ENCODE data around the gene F7. TPM values are rescaled to one million over a fixed set of nuclear protein-coding genes. Genes with fewer than 3 reads are reported as not detected.

The F7 gene
- total RNA-seq, 1 experiment from 2014 or later, result 0.26 TPM

GRCh38 chr13:113080901-113081521, 24.6 kb upstream of the F7 start:
- no peaks in the 10 kb centered on the region for H3K4me1 Mint-ChIP-seq
- H3K36me3 Mint-ChIP-seq, result no peaks in the 10 kb centered on the region
- no peak for TF ChIP-seq NR2C2 (CRISPR knock-in tag; IDR thresholded peaks at IDR 0.05)
- TF ChIP-seq ZNF138 (CRISPR knock-in tag; conservative IDR thresholded peaks at IDR 0.05), result no peak
- no peak for TF ChIP-seq ETV6 (CRISPR knock-in tag; IDR thresholded peaks at IDR 0.05)
- TF ChIP-seq NFYB (CRISPR knock-in tag; conservative IDR thresholded peaks at IDR 0.05; ENCODE audit: low read depth), result no peak
- TF ChIP-seq TCF7 (CRISPR knock-in tag; IDR thresholded peaks at IDR 0.05; ENCODE audit: low read depth), result no peak
- TF ChIP-seq ZBTB21 (CRISPR knock-in tag; IDR thresholded peaks at IDR 0.05; ENCODE audit: borderline replicate concordance), result no peak
- TF ChIP-seq GABPB1 (CRISPR knock-in tag; IDR thresholded peaks at IDR 0.05), result no peak
- no peak for TF ChIP-seq GTF2I (CRISPR knock-in tag; conservative IDR thresholded peaks at IDR 0.05)
- no peak for TF ChIP-seq TEAD4 (CRISPR knock-in tag; IDR thresholded peaks at IDR 0.05)
- no peak for TF ChIP-seq ESRRA (CRISPR knock-in tag; IDR thresholded peaks at IDR 0.05; ENCODE audit: borderline replicate concordance)
- ATAC-seq, result no peak
- H3K27me3 Mint-ChIP-seq (ENCODE audit: low read depth), result no peaks in the 10 kb centered on the region
- ChIA-PET CTCF (interaction anchor here (1.4 to 1.5 kb wide), 2 partner anchors 9 to 46 kb away, joined by 3 to 4 read pairs; no protein-coding TSS in a partner anchor), POLR2A (no interaction called here)
- H3K9me3 Mint-ChIP-seq, result no peaks in the 10 kb centered on the region
- no peak overlapping the region for H3K27ac Mint-ChIP-seq
- DNase-seq (ENCODE audit: low spot score), result no peak
- no peak overlapping the region for H3K4me3 Mint-ChIP-seq

DNA sequence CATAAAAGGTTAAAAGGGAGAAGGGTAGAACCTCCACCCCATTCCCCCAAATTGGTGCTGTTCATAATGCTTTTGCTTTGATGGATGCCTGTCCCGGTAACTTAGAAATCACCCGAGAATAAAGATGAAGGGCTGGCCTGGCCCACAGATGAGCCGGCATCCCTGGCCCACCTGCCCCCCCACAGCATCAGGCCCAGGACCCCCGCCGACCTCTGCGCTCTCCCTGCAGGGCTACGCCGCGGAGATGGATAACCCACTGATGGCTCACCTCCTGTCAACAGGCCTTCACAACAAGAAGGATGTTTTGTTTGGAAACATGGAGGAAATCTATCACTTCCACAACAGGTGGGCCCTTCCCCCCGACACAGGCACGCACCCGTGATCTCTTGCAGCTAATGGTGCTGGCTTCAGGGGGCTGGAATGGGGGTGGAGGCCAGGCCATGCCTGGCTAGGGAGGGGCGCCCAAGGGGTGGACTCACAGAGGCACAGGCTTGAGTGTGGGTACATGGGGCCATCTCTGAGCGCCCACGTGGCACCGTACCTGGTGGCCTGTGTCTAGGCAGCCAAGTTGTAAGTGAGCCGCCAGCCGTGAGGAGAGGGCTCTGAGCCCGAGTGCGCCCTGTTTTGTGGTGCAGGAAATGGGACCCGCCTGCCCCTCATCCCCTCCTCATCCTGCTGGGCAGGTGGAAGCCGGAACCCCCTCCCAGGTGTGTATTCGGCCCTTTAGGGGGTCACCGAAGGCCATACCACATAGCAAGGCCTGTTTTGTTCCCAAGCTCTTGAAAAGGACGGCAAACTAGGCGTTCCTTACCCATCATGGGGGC, 23.2 kb upstream of the F7 start:
- DNase-seq (ENCODE audit: low spot score) (no peak), ATAC-seq (no peak)
- Mint-ChIP-seq H3K4me3 (no peak overlapping the region), H3K27me3 (ENCODE audit: low read depth) (no peaks in the 10 kb centered on the region), H3K27ac (no peak overlapping the region), H3K9me3 (no peaks in the 10 kb centered on the region), H3K4me1 (no peaks in the 10 kb centered on the region), H3K36me3 (peaks cover 4% of the 10 kb centered on the region; the same call in 1 of the 2 replicates)
- TF ChIP-seq, protein P1, sequence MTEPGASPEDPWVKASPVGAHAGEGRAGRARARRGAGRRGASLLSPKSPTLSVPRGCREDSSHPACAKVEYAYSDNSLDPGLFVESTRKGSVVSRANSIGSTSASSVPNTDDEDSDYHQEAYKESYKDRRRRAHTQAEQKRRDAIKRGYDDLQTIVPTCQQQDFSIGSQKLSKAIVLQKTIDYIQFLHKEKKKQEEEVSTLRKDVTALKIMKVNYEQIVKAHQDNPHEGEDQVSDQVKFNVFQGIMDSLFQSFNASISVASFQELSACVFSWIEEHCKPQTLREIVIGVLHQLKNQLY (CRISPR knock-in tag; IDR thresholded peaks at IDR 0.05), result no peak
- no peak for TF ChIP-seq ZNF232 (CRISPR knock-in tag; IDR thresholded peaks at IDR 0.05)
- TF ChIP-seq, protein P2, sequence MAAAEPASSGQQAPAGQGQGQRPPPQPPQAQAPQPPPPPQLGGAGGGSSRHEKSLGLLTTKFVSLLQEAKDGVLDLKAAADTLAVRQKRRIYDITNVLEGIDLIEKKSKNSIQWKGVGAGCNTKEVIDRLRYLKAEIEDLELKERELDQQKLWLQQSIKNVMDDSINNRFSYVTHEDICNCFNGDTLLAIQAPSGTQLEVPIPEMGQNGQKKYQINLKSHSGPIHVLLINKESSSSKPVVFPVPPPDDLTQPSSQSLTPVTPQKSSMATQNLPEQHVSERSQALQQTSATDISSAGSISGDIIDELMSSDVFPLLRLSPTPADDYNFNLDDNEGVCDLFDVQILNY (CRISPR knock-in tag; IDR thresholded peaks at IDR 0.05), result no peak
- no peak for TF ChIP-seq ZNF121 (CRISPR knock-in tag; IDR thresholded peaks at IDR 0.05)
- no peak for TF ChIP-seq ZNF263 (CRISPR knock-in tag; IDR thresholded peaks at IDR 0.05; ENCODE audit: low read depth)
- no peak for TF ChIP-seq SP1 (CRISPR knock-in tag; conservative IDR thresholded peaks at IDR 0.05)
- no peak for TF ChIP-seq SOX15 (CRISPR knock-in tag; IDR thresholded peaks at IDR 0.05)
- TF ChIP-seq FOXP4 (CRISPR knock-in tag; IDR thresholded peaks at IDR 0.05), result no peak
- TF ChIP-seq RELA (CRISPR knock-in tag; IDR thresholded peaks at IDR 0.05; ENCODE audit: borderline replicate concordance), result no peak
- TF ChIP-seq JUN (CRISPR knock-in tag; IDR thresholded peaks at IDR 0.05), result no peak
- no peak for TF ChIP-seq ATF3 (CRISPR knock-in tag; conservative IDR thresholded peaks at IDR 0.05)
- no peak for TF ChIP-seq ESRRA (CRISPR knock-in tag; IDR thresholded peaks at IDR 0.05; ENCODE audit: borderline replicate concordance)
- ChIA-PET CTCF (no interaction called here), POLR2A (no interaction called here)

Data from WTC11 (cell line).